ENCODE data around the gene VWA3A. TPM values are rescaled to one million over a fixed set of nuclear protein-coding genes. Genes with fewer than 3 reads are reported as not detected.

The VWA3A gene
- total RNA-seq, 4 donors from 2014 or later: 0.21 to 1.2 (median 0.26) TPM; not detected in 1

- H3K4me1 ChIP-seq: peaks cover 16% of the 10 kb centered on the region
- no peak overlapping the region for H3K27ac ChIP-seq
- no peaks in the 10 kb centered on the region for H3K27me3 ChIP-seq
- WGBS: 86% methylated on average over 6 of the region's 6 CpGs
- no peak for TF ChIP-seq EP300 (IDR thresholded peaks at IDR 0.05)
- TF ChIP-seq POLR2AphosphoS5 (IDR thresholded peaks at IDR 0.05): no peak
- H3K4me3 ChIP-seq: no peak overlapping the region
- no peaks in the 10 kb centered on the region for H3K9me3 ChIP-seq
- H3K36me3 ChIP-seq: no peaks in the 10 kb centered on the region
- DNase-seq (ENCODE audit: low spot score in 2 of 2): no peak
Measured at GRCh38 chr16:22184615-22184968, 92.3 kb downstream of the VWA3A start.

GRCh38 chr16:22186517-22186916 lies 94.2 kb downstream of the VWA3A start:
- no peaks in the 10 kb centered on the region for H3K9me3 ChIP-seq
- H3K27ac ChIP-seq: no peak overlapping the region
- peaks cover 25% of the 10 kb centered on the region for H3K4me1 ChIP-seq
- 96% methylated on average over 3 of the region's 3 CpGs for WGBS
- no peak for TF ChIP-seq POLR2A (IDR thresholded peaks at IDR 0.05)
- TF ChIP-seq CTCF (IDR thresholded peaks at IDR 0.05): no peak
- no peak for TF ChIP-seq POLR2AphosphoS5 (IDR thresholded peaks at IDR 0.05)
- no peak for TF ChIP-seq EP300 (IDR thresholded peaks at IDR 0.05)
- no peak for DNase-seq (ENCODE audit: low spot score in 2 of 2)
- H3K36me3 ChIP-seq: no peaks in the 10 kb centered on the region
- no peaks in the 10 kb centered on the region for H3K27me3 ChIP-seq
- no peak overlapping the region for H3K4me3 ChIP-seq

GRCh38 chr16:22188267-22188594 lies 95.9 kb downstream of the VWA3A start:
- no peaks in the 10 kb centered on the region for H3K36me3 ChIP-seq
- TF ChIP-seq EP300 (IDR thresholded peaks at IDR 0.05): no peak
- TF ChIP-seq CTCF (IDR thresholded peaks at IDR 0.05): no peak
- no peak for TF ChIP-seq POLR2A (IDR thresholded peaks at IDR 0.05)
- TF ChIP-seq POLR2AphosphoS5 (IDR thresholded peaks at IDR 0.05): no peak
- H3K27ac ChIP-seq: no peak overlapping the region
- DNase-seq (ENCODE audit: low spot score in 2 of 2): no peak
- peaks cover 41% of the 10 kb centered on the region for H3K4me1 ChIP-seq
- no peaks in the 10 kb centered on the region for H3K27me3 ChIP-seq
- 86% methylated on average over 2 of the region's 2 CpGs for WGBS
- H3K9me3 ChIP-seq: no peaks in the 10 kb centered on the region
- H3K4me3 ChIP-seq: no peak overlapping the region

GRCh38 chr16:22188595-22189442 lies 96.5 kb downstream of the VWA3A start:
- no peak for TF ChIP-seq POLR2AphosphoS5 (IDR thresholded peaks at IDR 0.05)
- peak; percentile 73 to 79 for TF ChIP-seq CTCF (IDR thresholded peaks at IDR 0.05)
- no peak for TF ChIP-seq POLR2A (IDR thresholded peaks at IDR 0.05)
- no peak for TF ChIP-seq EP300 (IDR thresholded peaks at IDR 0.05)
- WGBS: 31% methylated on average over 8 of the region's 8 CpGs
- Histone ChIP-seq H3K4me1 (peaks cover 41% of the 10 kb centered on the region), H3K4me3 (peak overlapping the region; percentile 73), H3K27ac (peak overlapping the region; percentile 99), H3K27me3 (no peaks in the 10 kb centered on the region), H3K36me3 (no peaks in the 10 kb centered on the region), H3K9me3 (no peaks in the 10 kb centered on the region)
- peak; percentile 75 to 85 for DNase-seq (ENCODE audit: low spot score in 2 of 2)

GRCh38 chr16:22189473-22190080 lies 97.2 kb downstream of the VWA3A start:
- TF ChIP-seq CTCF (IDR thresholded peaks at IDR 0.05): no peak
- peaks cover 43% of the 10 kb centered on the region for H3K4me1 ChIP-seq
- no peaks in the 10 kb centered on the region for H3K36me3 ChIP-seq
- H3K9me3 ChIP-seq: no peaks in the 10 kb centered on the region
- 2% methylated on average over 18 of the region's 18 CpGs for WGBS
- peak overlapping the region; percentile 73 for H3K4me3 ChIP-seq
- peak overlapping the region; percentile 99 for H3K27ac ChIP-seq
- no peaks in the 10 kb centered on the region for H3K27me3 ChIP-seq
- DNase-seq (ENCODE audit: low spot score in 2 of 2): peak; percentile 82 to 86

Measured in suprapubic skin (tissue), 4 donors.